Measurements from ENCODE around the gene IFITM5.

- TF ChIP-seq CTCF (IDR thresholded peaks at IDR 0.05) (no peak), POLR2A (IDR thresholded peaks at IDR 0.05; ENCODE audit: low read depth) (no peak), EP300 (IDR thresholded peaks at IDR 0.05) (no peak), POLR2AphosphoS5 (IDR thresholded peaks at IDR 0.05) (no peak)
These were observed 15.0 kb downstream of the IFITM5 start for GRCh38 chr11:284105-285020.

Data from esophagus muscularis mucosa (tissue), 4 donors.